ENCODE data around the gene PEG3. TPM values are rescaled to one million over a fixed set of nuclear protein-coding genes. Genes with fewer than 3 reads are reported as not detected.
A peak's percentile ranks its signal among the peaks of the same experiment; 100 is the strongest.

PEG3 gene
- total and polyA plus RNA-seq, 2 of the 13 experiments (the other 11 are each of a cell fraction or from before 2014, with no cell fraction given) = 217 to 394 TPM

DNA sequence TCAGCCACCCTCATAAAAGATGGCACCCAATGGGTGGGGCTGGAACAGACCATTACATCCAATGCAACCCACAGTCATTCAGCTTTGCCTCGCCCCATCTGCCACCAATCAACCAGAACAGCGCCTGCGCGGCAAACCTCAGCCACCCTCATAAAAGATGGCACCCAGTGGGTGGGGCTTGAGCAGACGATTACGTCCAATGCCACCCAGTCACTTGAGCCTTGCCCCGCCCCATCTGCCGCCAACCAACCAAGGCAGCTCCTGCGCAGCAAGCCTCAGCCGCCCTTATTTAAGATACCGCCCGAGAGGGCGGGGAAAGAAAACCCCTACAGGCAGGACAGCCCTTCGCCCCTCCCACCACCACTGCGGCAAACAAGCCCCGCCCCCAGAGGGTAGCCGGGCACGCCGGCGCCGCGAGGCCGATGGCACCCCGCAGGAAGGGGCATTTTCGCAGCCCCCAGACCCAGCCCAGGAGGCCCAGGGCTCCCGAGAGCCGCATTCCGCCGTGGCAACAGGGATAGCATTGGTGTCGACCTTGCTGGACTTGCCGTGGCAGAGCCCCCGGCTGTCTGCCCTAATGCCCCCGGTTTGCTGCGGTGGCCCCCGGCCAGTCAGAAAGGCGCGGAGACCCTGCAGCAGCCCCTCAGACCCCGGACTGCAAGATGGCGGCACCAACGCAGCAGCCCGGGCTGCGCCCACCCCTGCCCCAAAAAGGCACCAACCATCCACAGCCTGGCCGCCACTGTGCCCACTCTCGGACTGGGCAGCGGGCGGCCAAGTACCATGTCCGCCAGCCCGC is 675 bp downstream of the PEG3 start (continued):
- TF ChIP-seq, protein P1, sequence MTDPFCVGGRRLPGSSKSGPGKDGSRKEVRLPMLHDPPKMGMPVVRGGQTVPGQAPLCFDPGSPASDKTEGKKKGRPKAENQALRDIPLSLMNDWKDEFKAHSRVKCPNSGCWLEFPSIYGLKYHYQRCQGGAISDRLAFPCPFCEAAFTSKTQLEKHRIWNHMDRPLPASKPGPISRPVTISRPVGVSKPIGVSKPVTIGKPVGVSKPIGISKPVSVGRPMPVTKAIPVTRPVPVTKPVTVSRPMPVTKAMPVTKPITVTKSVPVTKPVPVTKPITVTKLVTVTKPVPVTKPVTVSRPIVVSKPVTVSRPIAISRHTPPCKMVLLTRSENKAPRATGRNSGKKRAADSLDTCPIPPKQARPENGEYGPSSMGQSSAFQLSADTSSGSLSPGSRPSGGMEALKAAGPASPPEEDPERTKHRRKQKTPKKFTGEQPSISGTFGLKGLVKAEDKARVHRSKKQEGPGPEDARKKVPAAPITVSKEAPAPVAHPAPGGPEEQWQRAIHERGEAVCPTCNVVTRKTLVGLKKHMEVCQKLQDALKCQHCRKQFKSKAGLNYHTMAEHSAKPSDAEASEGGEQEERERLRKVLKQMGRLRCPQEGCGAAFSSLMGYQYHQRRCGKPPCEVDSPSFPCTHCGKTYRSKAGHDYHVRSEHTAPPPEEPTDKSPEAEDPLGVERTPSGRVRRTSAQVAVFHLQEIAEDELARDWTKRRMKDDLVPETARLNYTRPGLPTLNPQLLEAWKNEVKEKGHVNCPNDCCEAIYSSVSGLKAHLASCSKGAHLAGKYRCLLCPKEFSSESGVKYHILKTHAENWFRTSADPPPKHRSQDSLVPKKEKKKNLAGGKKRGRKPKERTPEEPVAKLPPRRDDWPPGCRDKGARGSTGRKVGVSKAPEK (CRISPR knock-in tag; IDR thresholded peaks at IDR 0.05; ENCODE audit: borderline replicate concordance) = no peak
- no peak for TF ChIP-seq TCF7 (IDR thresholded peaks at IDR 0.05; ENCODE audit: low read depth)
- TF ChIP-seq, protein P2, sequence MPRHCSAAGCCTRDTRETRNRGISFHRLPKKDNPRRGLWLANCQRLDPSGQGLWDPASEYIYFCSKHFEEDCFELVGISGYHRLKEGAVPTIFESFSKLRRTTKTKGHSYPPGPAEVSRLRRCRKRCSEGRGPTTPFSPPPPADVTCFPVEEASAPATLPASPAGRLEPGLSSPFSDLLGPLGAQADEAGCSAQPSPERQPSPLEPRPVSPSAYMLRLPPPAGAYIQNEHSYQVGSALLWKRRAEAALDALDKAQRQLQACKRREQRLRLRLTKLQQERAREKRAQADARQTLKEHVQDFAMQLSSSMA (CRISPR knock-in tag; IDR thresholded peaks at IDR 0.05) = no peak
- TF ChIP-seq, protein P3, sequence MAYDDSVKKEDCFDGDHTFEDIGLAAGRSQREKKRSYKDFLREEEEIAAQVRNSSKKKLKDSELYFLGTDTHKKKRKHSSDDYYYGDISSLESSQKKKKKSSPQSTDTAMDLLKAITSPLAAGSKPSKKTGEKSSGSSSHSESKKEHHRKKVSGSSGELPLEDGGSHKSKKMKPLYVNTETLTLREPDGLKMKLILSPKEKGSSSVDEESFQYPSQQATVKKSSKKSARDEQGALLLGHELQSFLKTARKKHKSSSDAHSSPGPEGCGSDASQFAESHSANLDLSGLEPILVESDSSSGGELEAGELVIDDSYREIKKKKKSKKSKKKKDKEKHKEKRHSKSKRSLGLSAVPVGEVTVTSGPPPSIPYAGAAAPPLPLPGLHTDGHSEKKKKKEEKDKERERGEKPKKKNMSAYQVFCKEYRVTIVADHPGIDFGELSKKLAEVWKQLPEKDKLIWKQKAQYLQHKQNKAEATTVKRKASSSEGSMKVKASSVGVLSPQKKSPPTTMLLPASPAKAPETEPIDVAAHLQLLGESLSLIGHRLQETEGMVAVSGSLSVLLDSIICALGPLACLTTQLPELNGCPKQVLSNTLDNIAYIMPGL (CRISPR knock-in tag; IDR thresholded peaks at IDR 0.05; ENCODE audit: borderline replicate concordance in 1 of 2, low read depth in 1 of 2) = peak in 1 of 2 experiments; percentile 57; a peak in 2 of 4 replicates
- peak; percentile 67 for TF ChIP-seq SRSF4 (IDR thresholded peaks at IDR 0.05; ENCODE audit: low read depth, low read length, poor library complexity, severe bottlenecking)
- TF ChIP-seq HOXA9 (CRISPR knock-in tag; IDR thresholded peaks at IDR 0.05; ENCODE audit: borderline replicate concordance) = no peak
- no peak for TF ChIP-seq XRCC5 (optimal IDR thresholded peaks at IDR 0.05; ENCODE audit: low read length)
- TF ChIP-seq RBAK (CRISPR knock-in tag; IDR thresholded peaks at IDR 0.05) = no peak
- no peak for TF ChIP-seq REXO4 (CRISPR knock-in tag; IDR thresholded peaks at IDR 0.05; ENCODE audit: borderline replicate concordance)
- no peak for TF ChIP-seq ZNF253 (CRISPR knock-in tag; IDR thresholded peaks at IDR 0.05; ENCODE audit: borderline replicate concordance)
- TF ChIP-seq, protein P4, sequence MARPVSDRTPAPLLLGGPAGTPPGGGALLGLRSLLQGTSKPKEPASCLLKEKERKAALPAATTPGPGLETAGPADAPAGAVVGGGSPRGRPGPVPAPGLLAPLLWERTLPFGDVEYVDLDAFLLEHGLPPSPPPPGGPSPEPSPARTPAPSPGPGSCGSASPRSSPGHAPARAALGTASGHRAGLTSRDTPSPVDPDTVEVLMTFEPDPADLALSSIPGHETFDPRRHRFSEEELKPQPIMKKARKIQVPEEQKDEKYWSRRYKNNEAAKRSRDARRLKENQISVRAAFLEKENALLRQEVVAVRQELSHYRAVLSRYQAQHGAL (CRISPR knock-in tag; IDR thresholded peaks at IDR 0.05; ENCODE audit: not compliant biosample characterization) = no peak
- TF ChIP-seq ZNF660 (CRISPR knock-in tag; IDR thresholded peaks at IDR 0.05; ENCODE audit: borderline replicate concordance, low read depth) = no peak
- TF ChIP-seq, protein P5, sequence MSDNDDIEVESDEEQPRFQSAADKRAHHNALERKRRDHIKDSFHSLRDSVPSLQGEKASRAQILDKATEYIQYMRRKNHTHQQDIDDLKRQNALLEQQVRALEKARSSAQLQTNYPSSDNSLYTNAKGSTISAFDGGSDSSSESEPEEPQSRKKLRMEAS (IDR thresholded peaks at IDR 0.05) = 0 out of 2 replicates have a peak, but pooled peaks have one; percentile 20
- TF ChIP-seq ISL2 (CRISPR knock-in tag; IDR thresholded peaks at IDR 0.05) = no peak
- no peak for TF ChIP-seq ZMYM2 (CRISPR knock-in tag; IDR thresholded peaks at IDR 0.05)
- no peak for TF ChIP-seq MLLT10 (CRISPR knock-in tag; IDR thresholded peaks at IDR 0.05)
- peak; percentile 17; the same call in 1 of the 2 replicates for TF ChIP-seq HIVEP1 (CRISPR knock-in tag; IDR thresholded peaks at IDR 0.05)
- TF ChIP-seq ZNF883 (CRISPR knock-in tag; IDR thresholded peaks at IDR 0.05; ENCODE audit: not compliant biosample characterization) = peak; percentile 21
- TF ChIP-seq, protein P6, sequence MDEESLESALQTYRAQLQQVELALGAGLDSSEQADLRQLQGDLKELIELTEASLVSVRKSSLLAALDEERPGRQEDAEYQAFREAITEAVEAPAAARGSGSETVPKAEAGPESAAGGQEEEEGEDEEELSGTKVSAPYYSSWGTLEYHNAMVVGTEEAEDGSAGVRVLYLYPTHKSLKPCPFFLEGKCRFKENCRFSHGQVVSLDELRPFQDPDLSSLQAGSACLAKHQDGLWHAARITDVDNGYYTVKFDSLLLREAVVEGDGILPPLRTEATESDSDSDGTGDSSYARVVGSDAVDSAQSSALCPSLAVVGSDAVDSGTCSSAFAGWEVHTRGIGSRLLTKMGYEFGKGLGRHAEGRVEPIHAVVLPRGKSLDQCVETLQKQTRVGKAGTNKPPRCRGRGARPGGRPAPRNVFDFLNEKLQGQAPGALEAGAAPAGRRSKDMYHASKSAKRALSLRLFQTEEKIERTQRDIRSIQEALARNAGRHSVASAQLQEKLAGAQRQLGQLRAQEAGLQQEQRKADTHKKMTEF (CRISPR knock-in tag; IDR thresholded peaks at IDR 0.05) = peak; percentile 35; the same call in 1 of the 2 replicates
- no peak for TF ChIP-seq MTA3 (CRISPR knock-in tag; IDR thresholded peaks at IDR 0.05)
- no peak; the same call in 1 of the 2 replicates for TF ChIP-seq RBFOX2 (IDR thresholded peaks at IDR 0.05; ENCODE audit: low read depth, low read length)

All from HepG2 (cell line).